ENCODE measurements around the gene SUMO2.

DNA sequence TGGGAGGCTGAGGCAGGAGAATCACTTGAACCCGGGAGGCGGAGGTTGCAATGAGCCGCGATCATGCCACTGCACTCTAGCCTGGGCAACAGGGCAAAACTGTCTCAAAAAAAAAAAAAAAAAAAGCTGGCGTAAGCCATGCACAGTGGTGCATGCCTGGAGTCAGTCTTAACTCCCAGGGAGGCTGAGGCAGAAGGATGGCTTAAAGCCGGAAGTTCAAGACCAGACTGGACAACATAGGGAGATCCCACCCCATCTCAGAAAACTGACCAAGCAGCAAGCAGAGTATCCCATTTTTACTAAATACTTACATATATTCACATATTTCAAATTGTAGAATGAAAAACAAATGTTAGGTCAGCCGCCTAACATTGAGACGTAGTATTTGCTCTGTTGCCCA, 55.8 kb downstream of the SUMO2 start:
- TF ChIP-seq CTCF (conservative IDR thresholded peaks at IDR 0.05 in 1 of 2, IDR thresholded peaks at IDR 0.05 in 1 of 2; ENCODE audit: extremely low read depth in 1 of 2, insufficient read depth in 1 of 2, low read depth in 1 of 2, low read length in 2 of 2) (no peak), EZH2 (IDR thresholded peaks at IDR 0.05; ENCODE audit: borderline replicate concordance, low read length) (no peak)

All from mammary epithelial cell (primary cell).